HCT116 (cell line): ENCODE measurements around the gene CD109. TPM values are rescaled to one million over a fixed set of nuclear protein-coding genes. Genes with fewer than 3 reads are reported as not detected.
"Not testable (repeated sequence)": the region's sequence is repeated elsewhere in the genome, so short reads cannot be mapped to it uniquely, and the experiment has no call there.

Source experiments
- ATAC-seq: fragments of 200-7000 bp; cut with Tn5 transposase; 2 replicates; pipeline ENCODE4 v1.9.1; 2020; ENCODE audit warnings: mild to moderate bottlenecking, moderate library complexity
- BruUV-seq: library from RNA; stranded (reverse); fragments of 400-500 nt; replicated peaks from 2 replicates; lab custom pipeline; 2021; lab: Mats Ljungman, UMichigan
- CTCF ChIA-PET: fragments of 300-600 bp; sonication (Branson Sonifier 250); formaldehyde crosslinking; loops from one replicate; lab custom pipeline; 2021; ENCODE audit warnings: antibody characterized with exemption; lab: Charles Lee
- POLR2A ChIA-PET: fragments of 300-600, 350-600 bp; sonication (Branson Sonifier 250); formaldehyde crosslinking; loops from one replicate; lab custom pipeline; 2021; ENCODE audit warnings: antibody characterized with exemption; lab: Charles Lee
- RAD21 ChIA-PET, 2 experiments: fragments of 300-600 bp; sonication (Branson Sonifier 250); formaldehyde crosslinking; loops; one replicate each; lab custom pipeline; 2023; ENCODE audit warnings: low total read pairs in 2 of 2; ENCODE audit not compliant: uncharacterized antibody in 2 of 2, unreplicated experiment in 2 of 2, low non-redundant PET in 1 of 2; lab: Charles Lee
- DNase-seq: peaks from one replicate; pipeline ENCODE4 v3.0.0-alpha.2; 2010; ENCODE audit warnings: low read depth, low spot score
- H2AFZ ChIP-seq: fragments of 200-600 bp; shearing (Covaris generic), sonication (generic); 2 replicates; pipeline ENCODE4 v1.6.1; 2017; ENCODE audit warnings: low read depth, mixed run types, mixed read lengths, antibody characterized with exemption, low read length; ENCODE audit not compliant: poor library complexity, severe bottlenecking
- H3K27ac ChIP-seq: 2 replicates; pipeline ENCODE4 v1.5.1; 2012; ENCODE audit warnings: low read depth, low read length
- H3K27me3 ChIP-seq: fragments of 200-600 bp; sonication (generic); 2 replicates; pipeline ENCODE4 v1.6.1; 2016; ENCODE audit warnings: mixed run types, low read length, mixed read lengths; ENCODE audit not compliant: insufficient read depth
- H3K36me3 ChIP-seq, 2 experiments: fragments of 200-500 bp in 1 of 2; fragments of 200-600 bp in 1 of 2; sonication (Bioruptor generic) in 1 of 2; sonication (generic) in 1 of 2; 2 replicates each; pipeline versions ENCODE4 v1.5.1 to v1.6.1; 2014 to 2016; ENCODE audit warnings: low read length in 2 of 2, inconsistent platforms in 1 of 2, mixed read lengths in 1 of 2, mixed run types in 1 of 2; ENCODE audit not compliant: insufficient read depth in 2 of 2, control insufficient read depth in 1 of 2
- H3K4me1 ChIP-seq, 2 experiments: fragments of 200-600 bp in 1 of 2; sonication (generic) in 1 of 2; 2 replicates each; pipeline versions ENCODE4 v1.5.1 to v1.6.1; 2012 to 2017; ENCODE audit warnings: low read length in 2 of 2, inconsistent platforms in 1 of 2, mild to moderate bottlenecking in 1 of 2, mixed read lengths in 1 of 2, mixed run types in 1 of 2, moderate library complexity in 1 of 2; ENCODE audit not compliant: insufficient read depth in 2 of 2, control insufficient read depth in 1 of 2
- H3K4me2 ChIP-seq: fragments of 200-600 bp; sonication (generic); 2 replicates; pipeline ENCODE4 v1.6.1; 2017; ENCODE audit warnings: mixed run types, low read length, mixed read lengths
- H3K4me3 ChIP-seq, 2 experiments: fragments of 200-600 bp in 1 of 2; sonication (generic) in 1 of 2; replicated peaks in 1 of 2; 2 replicates each; pipeline ENCODE4 v1.5.1; 2011 to 2016; ENCODE audit warnings: low read length in 2 of 2, control low read depth in 1 of 2, low read depth in 1 of 2, mild to moderate bottlenecking in 1 of 2, mixed read lengths in 1 of 2, mixed run types in 1 of 2
- H3K79me2 ChIP-seq: fragments of 200-600 bp; sonication (generic); 2 replicates; pipeline ENCODE4 v1.6.1; 2017; ENCODE audit warnings: mild to moderate bottlenecking, mixed run types, low read length, moderate library complexity, mixed read lengths; ENCODE audit not compliant: insufficient read depth
- H3K9ac ChIP-seq: fragments of 200-600 bp; sonication (generic); 2 replicates; pipeline ENCODE4 v1.6.1; 2016; ENCODE audit warnings: low read length, mixed read lengths
- H3K9me2 ChIP-seq: fragments of 200-600 bp; sonication (generic), shearing (Covaris generic); 2 replicates; pipeline ENCODE4 v1.6.1; 2017; ENCODE audit warnings: mixed run types, mild to moderate bottlenecking, moderate library complexity; ENCODE audit not compliant: insufficient read depth
- H3K9me3 ChIP-seq, 2 experiments: fragments of 200-500 bp in 1 of 2; fragments of 200-600 bp in 1 of 2; sonication (Bioruptor generic) in 1 of 2; sonication (generic) in 1 of 2; 2 replicates each; pipeline ENCODE4 v1.6.1; 2014 to 2017; ENCODE audit warnings: low read length in 2 of 2, mixed read lengths in 2 of 2, inconsistent platforms in 1 of 2, low read depth in 1 of 2, mild to moderate bottlenecking in 1 of 2, mixed run types in 1 of 2, moderate library complexity in 1 of 2; ENCODE audit not compliant: control insufficient read depth in 1 of 2, insufficient read depth in 1 of 2
- H4K20me1 ChIP-seq: fragments of 200-600 bp; sonication (generic), shearing (Covaris generic); 2 replicates; pipeline ENCODE4 v1.6.1; 2017; ENCODE audit warnings: mixed run types, mild to moderate bottlenecking, moderate library complexity; ENCODE audit not compliant: insufficient read depth
- FOSL1 ChIP-seq: IDR thresholded peaks from 2 replicates; pipeline ENCODE4 v1.6.1; 2012; ENCODE audit warnings: low read depth
- JUND ChIP-seq: IDR thresholded peaks from 2 replicates; pipeline ENCODE4 v1.6.1; 2012
- intact Hi-C: fragments of 100-400 bp; cut with micrococcal nuclease; formaldehyde crosslinking; loops from 2 replicates; pipeline ENCODE4 v1.10.0; 2022
- total RNA-seq: library from RNA; stranded (reverse); gene quantifications from one replicate; pipeline ENCODE4 v1.2.1, GENCODE V29; 2021; ENCODE audit not compliant: unreplicated experiment

The CD109 gene
- total RNA-seq, 1 experiment from 2014 or later = 42.1 TPM

- H3K4me2 ChIP-seq = peak overlapping the region; percentile 33
Measured at GRCh38 chr6:73722318-73723060, 26.5 kb downstream of the CD109 start.

GRCh38 chr6:73723480-73723879 is 27.5 kb downstream of the CD109 start:
- H3K9ac ChIP-seq, H3K4me2 ChIP-seq, H3K27ac ChIP-seq, H4K20me1 ChIP-seq, CTCF ChIA-PET, H3K27me3 ChIP-seq, H3K9me3 ChIP-seq, ATAC-seq, POLR2A ChIA-PET, BruUV-seq, RAD21 ChIA-PET, H3K4me3 ChIP-seq, DNase-seq, H3K36me3 ChIP-seq, H2AFZ ChIP-seq, H3K9me2 ChIP-seq, H3K79me2 ChIP-seq, intact Hi-C loops: not testable (repeated sequence)
- H3K4me1 ChIP-seq = peaks cover 5 to 10% of the 10 kb centered on the region in 2 experiments; a peak in 2 of 4 replicates

More at GRCh38 chr6:73722318-73723060, 26.5 kb downstream of the CD109 start:
- ChIA-PET RAD21 (no interaction called here), CTCF (interaction anchor here (1.1 to 1.9 kb wide), 2 partner anchors 11 to 17 kb away, joined by 4 to 6 read pairs; no protein-coding TSS in a partner anchor)
- no peak overlapping the region for H2AFZ ChIP-seq
- TF ChIP-seq FOSL1 = peak; percentile 29; the same call in 1 of the 2 replicates
- TF ChIP-seq JUND = no peak
- TF ChIP-seq, all 23 proteins: peak for 1
- peak overlapping the region; percentile 0; the same call in 1 of the 2 replicates for H3K27ac ChIP-seq
- POLR2A ChIA-PET = no interaction called here
- H4K20me1 ChIP-seq = no peaks in the 10 kb centered on the region
- H3K9me3 ChIP-seq = no peaks in the 10 kb centered on the region
- H3K36me3 ChIP-seq = no peaks in the 10 kb centered on the region
- H3K9me2 ChIP-seq = no peaks in the 10 kb centered on the region
- H3K79me2 ChIP-seq = no peaks in the 10 kb centered on the region
- DNase-seq (no peak), ATAC-seq (peak; percentile 62; the same call in 1 of the 2 replicates)
- 0 out of 2 replicates have a peak overlapping the region, but pooled peaks have one; percentile 10 for H3K9ac ChIP-seq
- no peaks in the 10 kb centered on the region for H3K27me3 ChIP-seq
- intact Hi-C loops = no loop called here
- H3K4me3 ChIP-seq = no peak overlapping the region
- H3K4me1 ChIP-seq = peaks cover 7 to 19% of the 10 kb centered on the region in 2 experiments; a peak in 3 of 4 replicates
- BruUV-seq = no TSS peak
